TTC549 (cell line): ENCODE measurements around the gene MYO3B.

Experiments used
- FAIRE-seq: peaks from 2 replicates; lab custom pipeline; 2012; peaks lifted over from hg19 to GRCh38; lab: Jason Lieb, UNC

MYO3B gene

DNA sequence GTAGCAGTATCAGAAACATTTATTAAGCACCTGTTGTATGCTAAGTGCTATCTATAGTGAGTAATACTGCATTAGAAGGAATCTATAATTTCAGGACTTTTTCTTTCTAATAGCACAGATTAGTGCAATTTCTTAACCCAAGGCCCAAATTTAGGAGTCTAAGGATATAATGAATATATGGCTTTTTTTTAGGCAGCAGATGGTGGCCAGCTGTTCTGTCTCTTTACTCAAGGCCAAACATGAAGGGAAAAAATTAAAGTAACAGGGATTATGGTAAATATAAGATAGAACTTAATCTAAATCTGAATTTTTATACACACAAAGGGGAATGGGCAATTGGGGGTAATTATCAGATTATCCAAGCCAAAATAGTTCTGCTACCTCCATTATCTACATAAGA is 306.6 kb downstream of the MYO3B start:
- no peak for FAIRE-seq

DNA sequence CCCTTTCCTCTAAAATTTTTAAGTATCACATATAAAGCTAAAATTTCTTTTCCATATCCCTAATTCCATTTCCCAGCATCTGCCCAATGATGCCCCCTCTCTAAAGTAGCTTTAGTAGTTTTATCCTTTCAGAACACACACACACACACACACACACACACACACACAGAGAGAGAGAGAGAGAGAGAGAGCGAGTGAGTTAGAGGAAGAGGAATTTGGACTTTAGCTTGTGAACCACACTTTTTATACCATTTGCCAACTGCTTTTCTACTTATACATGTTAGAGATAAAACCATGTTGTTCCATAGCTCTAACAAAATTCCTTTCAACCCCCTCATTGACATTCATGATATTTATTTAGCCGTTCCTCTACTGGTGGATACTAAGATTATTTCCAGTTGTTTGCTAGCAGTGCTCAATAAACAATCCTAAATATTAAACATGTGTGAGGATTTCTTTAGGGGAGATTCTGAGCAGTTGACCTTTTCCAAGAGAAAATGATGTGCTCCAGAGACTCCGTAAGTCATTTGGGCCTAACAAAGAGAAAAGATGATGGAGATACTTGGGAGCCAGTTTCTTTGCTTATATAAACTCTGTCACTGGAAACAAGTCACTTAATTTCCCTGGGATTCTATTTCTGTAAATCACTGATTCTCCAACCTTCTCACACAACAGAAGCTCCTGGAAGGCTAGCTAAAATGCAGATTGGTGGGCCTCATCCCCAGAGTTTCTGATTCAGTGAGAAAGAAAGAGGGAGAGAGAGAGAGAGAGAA is 307.5 kb downstream of the MYO3B start:
- no peak for FAIRE-seq

DNA sequence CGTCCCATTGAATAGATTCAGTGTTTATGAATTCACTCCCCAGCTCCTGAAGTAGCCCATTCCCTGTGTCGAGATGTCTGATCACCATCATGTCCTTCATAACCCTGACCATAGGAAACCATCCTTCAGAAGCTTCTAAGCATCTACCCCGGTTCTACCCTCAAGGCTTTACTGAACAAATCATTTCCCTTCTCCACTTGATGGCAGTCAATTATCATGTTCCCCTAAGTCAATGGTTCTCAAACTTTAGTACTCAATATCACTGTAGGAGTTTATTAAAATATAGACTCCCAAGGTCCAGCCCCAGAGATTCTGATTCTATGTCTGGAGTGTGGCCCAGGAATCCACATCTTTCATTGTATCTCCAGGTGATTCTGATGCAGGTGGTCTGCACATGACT is 308.8 kb downstream of the MYO3B start:
- FAIRE-seq: no peak

DNA sequence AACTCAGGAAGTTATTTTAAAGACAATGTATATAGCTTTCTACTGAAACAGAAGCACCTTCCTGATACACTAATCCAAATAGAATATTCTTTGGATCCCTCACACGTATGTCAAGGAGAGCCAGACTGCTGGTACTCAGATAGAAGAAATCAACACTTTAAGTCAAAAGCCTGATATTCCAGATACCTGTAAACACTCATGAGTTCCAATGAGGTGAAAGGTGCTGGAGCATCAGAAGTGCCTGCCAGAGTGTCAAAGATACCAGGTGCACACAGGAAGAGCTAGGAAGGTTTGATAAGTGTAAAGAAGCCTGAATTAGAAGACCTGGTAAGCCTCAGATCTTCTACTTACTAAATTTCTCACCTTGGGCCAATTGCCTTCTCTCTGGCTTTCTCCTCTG is 310.9 kb downstream of the MYO3B start:
- FAIRE-seq: no peak

DNA sequence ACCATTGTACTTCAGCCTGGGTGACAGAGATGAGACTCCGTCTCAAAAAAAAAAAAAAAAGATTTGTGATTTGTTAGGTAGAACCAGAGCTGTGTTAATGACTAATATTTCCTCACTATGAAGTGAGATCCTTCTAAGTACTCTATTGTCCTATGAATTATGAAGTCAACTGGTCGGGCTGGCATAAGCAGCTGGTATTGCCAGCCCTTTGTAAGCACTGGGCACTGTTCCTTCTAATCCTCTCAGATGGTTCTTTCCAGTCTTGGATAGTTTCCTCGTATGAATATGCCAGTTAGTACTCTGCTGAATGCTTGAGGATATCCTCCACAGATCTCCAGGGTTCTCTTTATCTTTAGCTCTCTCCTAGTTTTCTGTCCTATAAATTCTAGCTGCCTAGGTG is 314.1 kb downstream of the MYO3B start:
- no peak for FAIRE-seq

DNA sequence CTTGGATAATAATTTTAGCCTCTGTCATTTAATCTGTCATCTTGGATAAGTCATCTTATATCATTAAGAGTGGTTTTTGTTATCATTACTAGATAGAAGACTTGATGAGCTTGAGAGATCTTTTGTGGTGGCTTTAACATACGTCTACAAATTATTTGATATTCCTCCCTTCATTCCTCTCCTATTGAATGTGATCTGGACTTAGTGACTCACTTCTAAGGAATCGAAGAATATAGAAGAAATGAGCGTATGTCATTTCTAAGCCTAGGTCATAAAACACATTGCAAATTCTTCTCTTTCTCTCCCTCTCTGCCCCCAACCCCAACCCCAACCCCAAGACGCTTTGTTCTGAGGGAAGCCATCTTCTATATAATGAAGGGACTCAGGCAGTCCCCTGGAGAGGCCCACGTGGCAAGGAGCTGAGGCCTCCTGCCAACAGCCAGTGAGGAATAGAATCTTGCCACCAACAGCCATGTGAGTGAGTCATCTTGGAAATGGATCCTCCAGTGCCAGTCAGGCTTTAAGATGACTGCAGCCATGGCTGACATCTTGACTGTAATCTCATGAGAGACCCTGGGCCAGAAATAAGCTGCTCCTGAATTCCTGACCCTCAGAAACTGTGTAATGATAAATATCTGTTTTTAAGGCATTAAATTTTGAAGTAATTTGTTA is 315.6 kb downstream of the MYO3B start:
- no peak for FAIRE-seq

DNA sequence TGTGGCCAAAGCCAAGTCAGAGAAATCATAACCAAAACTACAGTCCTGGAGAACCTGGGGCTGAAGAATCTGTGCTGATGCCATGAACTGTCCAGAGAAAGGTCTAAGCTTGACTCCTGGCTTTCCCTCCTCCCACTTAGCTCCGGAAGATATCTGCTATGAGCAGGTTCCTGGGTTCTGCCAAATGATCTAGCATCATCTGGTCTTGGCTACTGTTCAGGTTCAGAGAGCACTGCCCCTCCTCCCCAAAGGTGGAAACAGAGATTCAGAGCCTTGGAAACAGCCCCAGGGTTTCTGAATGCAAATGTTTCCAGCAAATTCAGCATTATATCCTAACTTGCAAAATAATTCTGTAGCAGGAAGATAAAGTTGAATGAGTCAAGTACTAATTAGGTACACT is 317.9 kb downstream of the MYO3B start:
- FAIRE-seq: no peak

DNA sequence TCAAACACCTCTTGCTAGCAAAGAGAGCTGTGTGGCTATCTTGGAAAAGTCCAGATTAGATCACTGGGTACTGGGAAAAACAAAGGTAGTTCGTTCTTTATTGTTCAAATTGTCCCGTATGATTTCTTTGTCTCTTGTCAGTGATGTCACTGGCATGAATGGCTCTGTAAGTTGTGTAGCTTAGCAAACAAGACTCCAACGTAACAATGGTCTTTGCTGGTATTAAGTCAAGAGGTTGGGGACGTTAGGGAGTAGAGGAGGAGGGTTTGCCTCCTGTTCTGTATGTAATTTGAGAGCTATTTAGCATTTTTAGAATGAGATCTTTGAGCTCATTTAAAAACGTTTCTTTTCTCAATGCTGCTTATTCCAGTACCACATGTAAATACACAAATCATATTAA is 320.7 kb downstream of the MYO3B start:
- FAIRE-seq: no peak

DNA sequence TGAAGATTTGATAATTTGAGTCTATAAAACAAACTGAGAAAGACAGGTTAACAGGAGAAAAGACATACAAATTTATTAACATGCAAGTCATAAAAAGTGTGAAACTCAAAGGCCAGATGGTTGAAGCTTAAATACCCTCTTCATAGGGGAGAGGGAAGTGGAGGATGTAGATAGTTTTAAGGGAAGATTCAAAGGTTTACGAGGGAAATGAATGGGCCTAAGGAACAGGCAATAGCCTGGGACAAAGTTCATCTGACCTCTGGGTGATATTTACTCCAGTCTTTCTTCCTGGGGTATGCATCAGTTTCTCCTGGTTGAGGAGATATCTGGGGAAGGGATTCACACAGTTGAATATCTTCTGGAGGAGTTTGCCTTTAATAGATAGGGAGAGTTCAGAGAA is 322.2 kb downstream of the MYO3B start:
- no peak for FAIRE-seq

DNA sequence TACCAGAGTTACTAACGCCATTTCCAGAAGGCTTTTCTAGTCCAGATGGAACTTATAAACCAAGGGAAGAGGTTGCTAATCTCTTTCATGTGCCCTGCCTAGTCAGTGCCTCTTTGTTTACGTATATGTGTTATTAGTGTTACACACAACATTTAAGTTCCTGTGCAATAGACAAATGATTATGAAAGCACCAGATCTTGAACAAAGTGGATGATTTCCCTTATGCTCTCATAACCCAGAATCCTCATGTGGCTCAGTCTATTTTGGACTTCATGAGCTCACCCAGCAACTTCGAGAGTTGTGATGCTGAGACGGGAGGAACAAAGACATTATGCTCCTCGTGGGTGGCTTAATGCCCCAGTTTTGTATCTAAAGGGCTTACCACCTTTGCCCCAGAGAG is 322.8 kb downstream of the MYO3B start:
- no peak for FAIRE-seq

DNA sequence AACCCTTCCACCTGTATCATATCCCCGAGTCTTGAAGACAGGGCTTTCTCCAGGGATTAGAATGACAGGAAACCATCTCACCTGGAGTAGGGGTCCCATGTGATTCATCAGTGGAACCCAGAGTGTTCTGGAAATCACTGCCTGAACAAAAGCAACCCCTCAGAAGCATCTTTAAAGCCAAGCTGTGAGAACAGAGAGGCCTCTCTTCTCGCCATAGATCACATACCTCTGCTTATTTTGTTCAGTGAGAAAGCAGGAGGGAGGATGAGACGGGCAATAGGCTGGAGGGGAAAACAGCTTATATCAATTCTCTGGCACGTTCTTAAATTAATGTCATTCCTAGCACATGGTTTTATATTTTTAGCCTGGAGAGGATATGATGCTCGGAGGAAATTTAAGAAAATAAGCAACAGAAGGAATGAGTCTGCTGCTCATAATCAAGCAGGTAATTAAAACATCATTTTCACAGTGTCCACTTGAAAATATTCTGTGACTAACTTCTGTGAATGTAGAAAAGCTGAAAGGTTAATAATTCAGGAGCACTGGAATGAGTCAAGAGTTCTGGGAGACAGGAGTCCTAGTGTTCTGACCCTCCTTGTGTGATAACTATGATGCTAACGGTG is 323.6 kb downstream of the MYO3B start:
- FAIRE-seq: no peak

DNA sequence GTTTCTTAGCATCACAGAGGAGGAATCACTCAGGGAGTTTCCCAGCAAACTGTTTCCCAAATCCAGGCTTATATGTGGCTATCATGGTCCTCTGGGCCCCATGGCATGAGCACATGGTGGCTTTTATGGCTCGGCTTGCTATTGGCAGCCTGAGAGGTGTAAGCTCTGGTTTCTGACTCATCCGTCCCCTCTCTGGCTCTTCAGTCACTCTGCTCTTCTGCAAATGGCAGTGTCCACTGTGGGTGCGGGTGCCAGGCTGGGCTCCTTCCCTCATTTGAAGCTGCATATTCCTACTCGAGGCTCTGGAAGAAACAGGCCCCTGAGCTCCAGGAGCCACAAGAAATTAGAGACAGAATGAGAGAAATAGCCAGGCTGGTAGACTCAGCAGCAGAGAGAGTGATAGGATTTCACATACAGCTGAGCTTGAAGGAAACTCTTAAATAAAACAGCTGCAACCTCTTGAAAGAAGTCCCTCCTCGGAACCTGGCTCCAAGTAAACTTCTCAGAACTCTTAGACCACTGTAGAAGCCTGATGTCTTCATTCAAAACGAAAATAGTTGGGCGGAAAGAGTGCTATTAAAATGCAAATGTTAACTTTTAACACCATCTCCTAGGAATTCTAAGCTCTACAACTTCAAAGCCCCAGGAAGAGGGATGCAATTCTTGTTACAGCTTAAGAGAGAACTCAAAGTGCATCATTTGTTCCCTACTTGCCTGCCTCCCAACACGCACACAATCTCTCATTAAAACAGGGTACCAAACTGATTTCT is 324.6 kb downstream of the MYO3B start:
- FAIRE-seq: no peak

DNA sequence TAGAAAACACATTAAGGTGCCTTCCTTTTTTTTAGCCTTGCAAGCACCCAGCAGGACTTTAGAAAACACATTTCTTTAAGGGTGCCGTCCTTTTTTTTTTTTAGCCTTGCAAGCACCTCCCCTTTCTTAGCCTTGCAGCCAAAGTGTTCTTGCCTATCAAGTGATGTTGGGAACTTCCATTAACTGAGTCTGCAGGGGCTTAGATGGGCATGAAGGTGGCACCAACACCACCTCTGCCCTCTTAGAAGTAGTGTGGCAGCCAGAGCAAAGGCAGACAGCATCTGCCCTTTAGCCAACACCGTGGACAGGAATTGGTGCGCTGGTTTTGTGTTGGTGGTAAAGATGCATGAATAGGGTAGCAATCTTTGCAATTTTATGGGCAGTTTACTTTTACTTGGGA is 325.6 kb downstream of the MYO3B start:
- FAIRE-seq: no peak

DNA sequence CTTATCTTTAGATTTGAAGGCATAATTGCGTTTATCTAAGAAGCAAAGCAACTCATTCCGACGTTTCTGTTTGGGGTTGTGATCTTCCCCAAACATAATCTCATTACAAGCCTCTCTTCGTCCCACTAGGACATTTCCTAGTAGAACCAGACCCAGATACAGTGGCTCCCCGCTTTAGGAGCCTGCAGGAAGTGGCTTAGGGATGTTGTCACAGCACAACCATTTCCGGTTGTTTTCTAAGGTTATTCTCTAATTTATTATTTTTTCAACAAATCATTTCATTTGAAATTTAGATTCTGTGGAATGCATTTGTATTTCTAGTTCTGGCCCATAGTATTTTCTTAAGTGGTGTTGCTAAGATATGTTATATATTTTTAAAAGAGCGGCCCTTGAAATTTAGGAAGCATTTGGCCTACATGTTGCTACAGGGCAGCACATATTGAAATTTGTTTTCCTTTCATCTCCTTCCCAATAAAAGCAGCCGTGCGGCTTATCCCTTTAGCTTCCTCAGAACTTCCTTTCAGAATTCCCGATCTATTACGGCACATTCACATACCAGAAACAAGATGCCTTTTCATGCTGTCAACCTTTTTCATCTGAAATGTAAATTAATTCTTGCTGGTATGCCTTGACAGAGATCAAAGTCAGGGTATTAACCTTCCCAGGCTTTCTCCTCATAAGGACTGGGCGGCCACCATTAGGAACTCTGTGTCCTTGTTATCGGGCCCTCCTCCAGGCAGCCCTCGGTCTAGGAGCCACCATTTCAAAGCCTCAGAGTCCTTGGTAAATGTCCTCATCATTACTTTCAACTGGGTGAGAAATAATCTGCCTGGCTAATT is 326.2 kb downstream of the MYO3B start:
- no peak for FAIRE-seq

DNA sequence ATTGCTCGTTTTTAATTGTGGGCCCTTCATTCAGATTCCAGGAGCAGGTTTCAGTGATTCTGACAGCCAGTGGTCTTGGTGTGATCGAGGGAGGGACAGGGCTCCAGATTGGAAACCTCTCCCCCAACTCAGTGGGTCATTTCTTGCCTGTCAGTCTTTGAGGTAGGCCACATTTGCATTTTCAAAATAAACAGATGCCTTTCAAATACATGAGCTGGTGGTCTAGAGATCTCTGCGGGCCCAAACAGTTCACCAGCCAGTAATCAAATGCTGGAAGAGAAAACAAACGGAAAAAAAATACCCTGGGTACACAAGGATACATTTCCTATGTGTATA is 326.8 kb downstream of the MYO3B start:
- no peak for FAIRE-seq

DNA sequence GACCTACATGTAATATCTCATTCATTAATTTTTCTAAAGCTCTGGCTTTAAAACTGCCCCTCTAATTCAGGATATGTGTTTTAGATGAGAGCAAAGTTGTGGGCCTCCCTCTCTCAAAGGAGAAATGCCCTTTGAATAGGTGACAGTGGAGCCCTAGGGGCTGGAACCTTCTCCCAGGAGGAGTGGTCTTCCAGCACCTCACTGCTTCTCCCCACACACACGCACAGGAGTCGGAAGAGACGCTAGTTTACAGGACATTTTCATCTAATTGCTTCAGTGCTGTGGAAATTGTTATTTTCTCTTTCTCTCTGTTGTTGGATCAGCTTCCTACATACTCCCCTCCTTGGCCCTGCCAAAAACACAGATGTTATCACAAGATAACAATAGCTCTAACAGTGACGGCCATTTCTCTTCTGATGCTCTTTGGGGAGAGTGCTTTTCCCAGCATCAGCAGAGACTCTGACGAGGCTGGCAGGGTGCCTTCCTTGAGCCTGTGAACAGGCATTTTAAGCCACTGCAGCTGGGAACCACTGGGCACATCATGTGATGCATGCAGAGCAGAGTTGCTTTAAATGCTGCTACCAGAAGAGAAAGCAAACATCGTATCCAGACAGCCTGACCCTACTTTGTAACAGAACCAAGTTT is 327.8 kb downstream of the MYO3B start:
- FAIRE-seq: no peak

DNA sequence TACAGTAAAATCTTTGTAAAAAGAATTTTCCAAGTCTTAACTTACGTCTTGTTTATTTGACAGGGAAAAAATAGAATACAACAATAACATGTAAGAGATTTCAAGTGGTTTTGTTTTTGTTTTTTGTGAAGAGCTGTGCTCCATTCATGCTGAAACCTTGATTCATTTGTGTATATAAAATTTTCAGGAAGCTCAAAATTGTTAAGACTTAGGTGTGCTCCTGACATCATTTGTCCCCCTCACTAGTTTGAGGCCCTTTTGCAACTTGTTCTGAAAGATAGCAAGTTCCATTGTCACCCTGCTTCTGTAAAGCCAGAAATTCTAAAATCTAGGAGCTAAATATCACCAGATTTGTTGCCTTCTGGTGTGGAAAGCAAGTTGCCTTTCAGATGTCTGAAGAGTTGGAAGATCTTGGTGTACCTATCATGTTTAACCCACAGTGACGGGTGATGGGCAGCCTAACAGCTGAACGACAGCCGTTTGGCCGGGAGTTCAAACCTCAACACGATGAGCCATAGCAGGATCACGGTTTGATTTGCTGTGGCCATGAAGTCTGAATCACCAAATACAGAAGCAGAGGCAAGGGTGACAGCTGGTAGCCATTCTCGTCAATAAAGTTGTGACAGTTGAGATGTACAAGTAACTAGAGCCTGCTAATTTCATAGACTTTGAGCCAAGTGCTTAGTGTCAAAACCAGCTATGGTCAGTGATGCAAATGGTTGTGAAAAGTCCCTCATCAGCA is 331.7 kb downstream of the MYO3B start:
- FAIRE-seq: no peak

DNA sequence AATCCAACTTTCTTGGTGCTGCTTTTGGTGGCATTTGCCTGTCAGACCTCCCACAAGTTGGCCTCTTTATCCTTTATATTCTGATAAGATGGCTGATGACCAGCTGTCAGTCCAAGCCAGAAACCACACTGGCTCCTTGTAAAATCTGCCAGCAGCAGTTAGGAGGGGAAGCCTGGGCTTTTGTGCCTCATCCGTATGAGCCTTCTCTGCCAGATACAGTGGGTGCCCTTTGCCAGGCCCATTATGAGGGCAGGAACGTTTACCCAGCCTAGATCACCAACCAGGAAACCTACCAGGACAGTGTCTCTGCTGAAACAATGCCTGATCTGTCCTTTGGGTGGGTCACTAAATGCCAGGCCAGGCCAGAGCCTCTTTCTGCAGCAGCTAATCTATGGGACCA is 334.3 kb downstream of the MYO3B start:
- FAIRE-seq: no peak

DNA sequence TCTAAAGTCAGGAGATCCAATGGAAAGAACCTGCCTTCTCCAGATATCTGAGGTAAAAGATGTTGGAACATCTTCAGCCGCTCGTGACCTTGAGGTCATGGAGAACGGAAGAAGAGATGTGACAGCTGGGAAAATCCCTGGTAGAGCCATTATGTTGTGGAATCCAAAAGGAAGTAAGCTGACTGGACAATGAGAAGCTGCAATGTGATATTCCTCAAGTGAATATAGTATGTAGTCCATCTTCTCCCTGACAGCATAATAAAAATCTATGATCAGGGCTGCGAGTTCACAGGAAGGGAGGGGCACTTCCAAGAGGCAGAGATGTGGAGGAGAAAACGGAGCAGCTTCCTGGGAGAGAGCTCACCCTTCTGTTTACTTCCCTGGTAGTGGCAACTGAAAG is 336.2 kb downstream of the MYO3B start:
- no peak for FAIRE-seq

DNA sequence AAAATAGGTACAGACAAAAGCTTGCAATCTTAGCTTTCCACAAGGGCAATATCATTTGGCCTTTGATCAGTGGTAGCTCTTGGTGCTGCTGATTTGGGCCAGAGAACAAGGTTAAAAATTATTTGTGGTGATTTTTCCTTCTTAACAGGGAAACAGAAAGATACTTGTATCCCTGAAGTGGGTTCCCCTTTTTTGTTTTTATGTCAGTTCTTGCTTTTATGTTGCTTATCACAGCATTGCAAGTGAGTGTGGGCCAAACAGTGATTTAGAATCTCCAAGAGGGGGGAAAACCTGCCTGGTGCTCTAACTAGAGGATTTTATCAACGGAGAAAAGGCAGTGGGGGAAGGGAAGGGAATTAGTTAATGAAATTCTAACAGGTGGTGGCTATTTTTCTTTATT is 339.6 kb downstream of the MYO3B start:
- FAIRE-seq: no peak

DNA sequence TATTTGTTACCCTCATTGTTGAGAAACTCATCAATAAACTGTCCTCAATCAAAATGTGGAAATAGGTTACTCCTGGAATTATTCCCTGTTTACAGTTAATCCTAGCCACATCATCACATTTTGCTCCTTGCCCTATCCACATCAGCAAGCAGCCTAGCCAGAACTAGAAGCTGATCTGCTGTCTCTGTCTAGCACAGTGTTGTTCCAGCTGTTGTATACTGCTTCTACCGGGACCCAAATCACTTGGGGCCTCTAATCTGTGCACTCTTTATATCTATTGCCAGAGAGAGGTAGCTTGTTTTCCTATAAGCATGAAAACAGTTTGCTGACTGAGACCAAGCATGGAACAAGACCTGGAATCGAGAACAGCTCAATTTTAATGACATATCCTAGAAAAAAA is 341.0 kb downstream of the MYO3B start:
- FAIRE-seq: no peak
